Kidney epithelial cell (primary cell): Measurements from ENCODE around the gene LRRFIP1. TPM values are rescaled to one million over a fixed set of nuclear protein-coding genes. Genes with fewer than 3 reads are reported as not detected.
A peak's percentile ranks its signal among the peaks of the same experiment; 100 is the strongest.

Source experiments
- DNase-seq: peaks from one replicate; pipeline ENCODE4 v3.0.0-alpha.2; 2010; ENCODE audit warnings: low read depth
- H3K27me3 ChIP-seq: 2 replicates; pipeline ENCODE4 v1.6.0; 2011; ENCODE audit warnings: low read length; ENCODE audit not compliant: control insufficient read depth, insufficient read depth
- H3K36me3 ChIP-seq: 2 replicates; pipeline ENCODE4 v1.5.1; 2011; ENCODE audit warnings: low read length; ENCODE audit not compliant: control insufficient read depth, insufficient read depth
- H3K4me3 ChIP-seq: 2 replicates; pipeline ENCODE4 v1.5.1; 2011; ENCODE audit warnings: low read depth, mild to moderate bottlenecking, control low read depth, low read length
- total RNA-seq: library from RNA; depleted of rRNA; stranded (reverse); fragments of >200 nt; gene quantifications from 2 replicates; pipeline ENCODE4 v1.2.3, GENCODE V29; 2015
- TF ChIP-seq, protein P1 (sequence below): IDR thresholded peaks from 2 replicates; pipeline ENCODE4 v1.5.1; 2011; ENCODE audit warnings: mild to moderate bottlenecking, moderate library complexity, low read length, control low read depth, inconsistent platforms; ENCODE audit not compliant: insufficient read depth, poor library complexity, severe bottlenecking

Gene LRRFIP1
- total RNA-seq, 1 donor from 2014 or later: 97.5 TPM

DNA sequence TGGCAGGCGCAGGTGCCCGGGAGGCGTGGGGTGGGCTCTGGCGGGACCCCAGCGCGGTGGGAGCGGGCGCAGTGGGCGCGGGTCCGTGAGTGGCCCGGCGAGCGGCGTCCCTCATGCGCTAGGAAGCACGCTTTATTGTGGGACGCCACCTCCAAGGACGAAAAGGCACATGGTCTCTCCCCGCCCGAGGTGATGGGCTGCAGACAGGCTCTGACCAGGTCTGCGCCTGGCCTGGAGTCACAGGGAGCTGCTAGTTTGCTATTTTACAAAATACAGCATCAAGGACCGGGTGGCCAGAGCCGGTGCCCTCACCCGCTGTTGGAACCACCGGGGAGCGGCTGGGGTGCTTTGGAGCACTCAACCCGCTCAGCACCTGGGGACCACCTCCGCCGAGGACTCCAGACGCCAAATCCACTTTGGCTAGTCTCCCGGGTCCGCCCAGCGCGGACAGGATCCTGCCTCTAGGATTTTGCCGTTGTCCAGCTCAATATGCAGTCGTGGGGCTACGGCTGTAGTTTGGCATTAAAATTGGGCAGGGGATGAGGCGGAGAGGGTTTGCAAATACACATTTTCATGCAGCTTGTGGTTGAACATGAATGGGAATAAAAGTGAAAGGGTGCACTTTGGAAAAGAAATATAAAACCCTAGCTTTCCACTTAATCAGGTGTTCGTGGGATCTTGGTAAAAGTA is 65.4 kb downstream of the LRRFIP1 start:
- DNase-seq: no peak
- TF ChIP-seq, protein P1, sequence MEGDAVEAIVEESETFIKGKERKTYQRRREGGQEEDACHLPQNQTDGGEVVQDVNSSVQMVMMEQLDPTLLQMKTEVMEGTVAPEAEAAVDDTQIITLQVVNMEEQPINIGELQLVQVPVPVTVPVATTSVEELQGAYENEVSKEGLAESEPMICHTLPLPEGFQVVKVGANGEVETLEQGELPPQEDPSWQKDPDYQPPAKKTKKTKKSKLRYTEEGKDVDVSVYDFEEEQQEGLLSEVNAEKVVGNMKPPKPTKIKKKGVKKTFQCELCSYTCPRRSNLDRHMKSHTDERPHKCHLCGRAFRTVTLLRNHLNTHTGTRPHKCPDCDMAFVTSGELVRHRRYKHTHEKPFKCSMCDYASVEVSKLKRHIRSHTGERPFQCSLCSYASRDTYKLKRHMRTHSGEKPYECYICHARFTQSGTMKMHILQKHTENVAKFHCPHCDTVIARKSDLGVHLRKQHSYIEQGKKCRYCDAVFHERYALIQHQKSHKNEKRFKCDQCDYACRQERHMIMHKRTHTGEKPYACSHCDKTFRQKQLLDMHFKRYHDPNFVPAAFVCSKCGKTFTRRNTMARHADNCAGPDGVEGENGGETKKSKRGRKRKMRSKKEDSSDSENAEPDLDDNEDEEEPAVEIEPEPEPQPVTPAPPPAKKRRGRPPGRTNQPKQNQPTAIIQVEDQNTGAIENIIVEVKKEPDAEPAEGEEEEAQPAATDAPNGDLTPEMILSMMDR: no peak
- Histone ChIP-seq H3K36me3 (no peaks in the 10 kb centered on the region), H3K27me3 (no peaks in the 10 kb centered on the region), H3K4me3 (peak overlapping the region; percentile 94)

- peak; percentile 77 for DNase-seq
- Histone ChIP-seq H3K36me3 (no peaks in the 10 kb centered on the region), H3K27me3 (no peaks in the 10 kb centered on the region), H3K4me3 (peak overlapping the region; percentile 94)
- TF ChIP-seq, protein P1: no peak
These were observed 66.1 kb downstream of the LRRFIP1 start for GRCh38 chr2:237693291-237693994.

DNA sequence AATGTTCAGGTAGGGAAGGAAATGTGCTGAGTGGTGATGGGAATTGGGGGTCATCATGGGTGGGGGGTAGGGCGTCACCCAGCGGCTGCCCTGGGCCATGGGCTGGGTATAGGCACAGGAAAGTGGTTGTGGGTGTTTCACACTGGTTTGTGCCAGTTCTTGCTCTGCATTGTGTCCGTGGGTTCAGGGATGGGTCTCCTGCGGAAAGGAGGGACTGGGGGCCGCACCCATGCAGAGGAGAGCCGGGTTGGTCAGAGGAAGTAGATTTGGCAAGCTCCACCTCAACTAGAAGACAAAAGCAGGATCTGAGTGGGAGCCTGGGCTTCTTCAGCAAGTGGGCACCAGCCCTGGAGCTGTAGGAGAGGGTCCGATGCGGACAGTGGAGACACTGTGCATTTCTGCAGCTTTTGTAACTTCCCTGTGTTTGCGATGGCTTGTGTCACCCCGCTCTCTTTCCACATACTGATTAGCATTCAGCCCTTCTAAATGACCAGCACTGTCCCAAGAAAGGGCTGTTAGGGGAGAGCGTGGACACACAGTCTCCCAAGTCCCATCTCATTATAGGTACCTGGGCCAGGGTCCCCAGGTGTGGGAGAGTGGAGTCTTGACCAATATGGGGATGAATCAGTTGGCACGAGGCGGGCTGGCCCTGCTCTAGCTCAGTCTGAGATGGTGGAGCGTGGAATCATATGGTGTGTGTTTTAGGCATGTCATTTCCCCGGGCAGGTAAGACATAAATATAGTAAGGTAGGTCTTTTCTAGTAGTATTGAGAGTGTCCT is 67.2 kb downstream of the LRRFIP1 start:
- Histone ChIP-seq H3K36me3 (no peaks in the 10 kb centered on the region), H3K4me3 (no peak overlapping the region), H3K27me3 (no peaks in the 10 kb centered on the region)
- TF ChIP-seq, protein P1: no peak
- DNase-seq: no peak

DNA sequence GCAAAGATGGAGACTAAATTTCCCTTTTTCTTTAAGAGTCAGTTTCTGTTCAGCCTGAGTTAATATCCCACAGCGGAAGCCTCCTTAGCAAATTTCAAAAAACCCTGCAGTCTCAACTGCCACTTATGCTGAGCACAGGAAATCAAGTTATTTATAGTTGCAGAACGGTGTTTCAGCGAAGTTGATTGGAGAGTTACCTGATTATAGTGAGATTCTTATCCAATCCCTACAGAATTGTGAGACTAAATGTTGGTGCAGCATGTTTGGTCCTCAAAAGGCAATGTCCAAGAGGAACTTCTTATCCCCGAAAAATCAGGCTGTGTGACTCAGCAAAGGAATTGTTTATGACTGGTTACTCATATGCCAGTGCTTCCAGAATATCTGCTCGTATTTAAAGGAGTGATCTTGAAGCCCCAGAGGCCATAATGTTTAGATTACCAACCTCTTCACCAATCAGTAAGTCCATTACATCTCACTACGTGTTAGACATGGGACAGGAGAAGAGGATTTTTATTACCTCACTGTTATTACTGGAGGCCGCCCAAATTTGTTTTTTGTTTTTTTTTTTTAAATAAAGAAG is 67.9 kb downstream of the LRRFIP1 start:
- Histone ChIP-seq H3K36me3 (no peaks in the 10 kb centered on the region), H3K4me3 (no peak overlapping the region), H3K27me3 (no peaks in the 10 kb centered on the region)
- TF ChIP-seq, protein P1: no peak
- peak; percentile 70 for DNase-seq

DNA sequence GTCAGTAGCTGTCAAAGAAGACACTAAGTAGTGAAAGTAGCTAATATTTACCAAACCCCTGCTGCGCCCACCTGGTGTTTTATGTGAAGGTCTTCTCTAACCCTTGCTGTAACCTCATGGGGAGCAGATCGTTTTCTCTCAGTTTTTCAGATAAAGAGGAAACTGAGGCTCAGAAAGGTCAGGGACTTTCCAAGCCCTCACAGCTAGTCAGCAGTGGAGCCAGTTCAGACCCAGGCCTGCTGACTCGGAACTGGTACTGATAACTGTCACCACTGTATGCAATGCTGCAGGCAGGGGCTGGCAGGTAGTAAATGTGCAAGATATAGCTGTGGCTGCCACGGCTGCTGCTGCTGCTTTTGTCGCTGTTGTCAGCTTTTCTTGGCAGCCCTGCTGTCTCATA is 69.1 kb downstream of the LRRFIP1 start:
- no peaks in the 10 kb centered on the region for H3K36me3 ChIP-seq
- no peak for DNase-seq
- TF ChIP-seq, protein P1: no peak
- no peak overlapping the region for H3K4me3 ChIP-seq
- no peaks in the 10 kb centered on the region for H3K27me3 ChIP-seq
